ENCODE data around the gene THAP4.

THAP4 gene

DNA sequence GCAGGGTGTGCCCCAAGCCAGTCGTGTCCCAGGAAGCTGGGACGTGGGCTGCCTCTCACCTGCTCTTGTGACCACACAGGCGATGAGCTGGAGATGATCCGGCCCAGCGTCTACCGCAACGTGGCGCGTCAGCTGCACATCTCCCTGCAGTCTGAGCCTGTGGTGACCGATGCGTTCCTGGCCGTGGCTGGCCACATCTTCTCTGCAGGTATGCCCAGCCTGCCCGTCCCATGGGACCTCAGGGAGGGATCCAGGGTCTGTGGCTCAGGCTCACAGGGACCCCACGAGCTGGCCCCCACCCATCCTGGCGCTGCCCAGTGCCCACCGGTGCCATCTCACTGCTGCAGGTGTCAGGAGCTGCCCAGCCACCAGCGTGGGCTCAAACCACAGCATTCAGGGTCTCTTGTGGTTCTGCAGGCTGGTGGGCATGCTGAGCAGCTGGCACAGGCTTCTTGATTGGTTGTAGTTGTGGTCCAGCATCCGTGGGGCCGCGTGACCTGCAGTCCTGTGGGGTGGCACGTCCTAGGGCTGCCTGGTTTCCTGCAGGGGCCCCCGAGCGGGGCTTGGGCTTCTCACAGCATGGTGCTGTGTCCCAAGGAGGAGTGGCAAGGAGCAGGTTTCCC, 74.6 kb downstream of the THAP4 start:
- DNase-seq: no peak

DNA sequence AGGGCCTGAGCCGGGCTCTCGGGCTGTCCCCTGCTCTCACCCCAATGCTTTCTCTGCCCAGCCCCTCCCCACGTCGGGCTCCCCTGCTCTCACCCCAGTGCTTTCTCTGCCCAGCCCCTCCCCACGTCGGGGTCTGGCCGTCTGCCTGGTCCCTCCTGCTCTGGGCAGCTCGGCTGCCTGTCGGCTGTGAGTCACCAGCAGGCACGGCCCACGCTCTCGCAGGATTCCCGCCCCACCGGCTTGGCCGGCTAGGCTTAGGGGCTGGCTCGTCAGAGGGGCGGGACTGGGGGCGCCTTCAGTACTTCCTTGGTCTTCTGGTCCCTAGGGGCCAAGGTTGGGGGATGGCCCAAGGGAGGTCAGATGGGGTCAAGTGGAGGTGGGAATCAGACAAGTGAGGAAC, 75.1 kb downstream of the THAP4 start:
- no peak for DNase-seq

DNA sequence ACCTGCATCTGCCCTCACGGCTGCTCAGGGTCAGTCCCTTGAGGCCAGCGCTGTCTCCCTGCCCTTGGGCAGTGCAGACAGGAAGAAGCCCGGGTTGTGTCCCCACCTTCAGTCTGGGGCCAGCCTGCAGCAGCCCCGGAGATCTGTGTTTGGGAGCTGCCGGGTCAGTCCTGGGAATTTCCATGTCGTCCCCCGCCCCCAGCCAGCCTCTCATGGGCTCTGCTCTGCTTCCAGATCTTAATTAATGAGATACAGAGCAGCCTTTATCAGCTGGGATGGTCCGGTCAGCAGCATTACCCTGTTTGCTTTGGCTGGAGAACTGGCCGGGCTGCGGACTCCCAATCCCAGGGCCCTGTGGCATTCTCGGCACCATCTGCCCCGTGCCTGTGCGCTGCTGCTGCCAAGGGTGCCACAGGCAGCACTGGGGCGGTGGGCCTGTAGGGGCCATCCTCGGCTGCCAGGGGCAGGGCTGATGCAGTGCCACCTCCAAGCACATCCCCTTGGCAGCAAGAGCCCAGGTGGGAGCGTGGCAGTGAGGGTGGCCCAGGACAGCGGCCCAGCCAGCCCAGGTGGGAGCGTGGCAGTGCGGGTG, 76.0 kb downstream of the THAP4 start:
- no peak for DNase-seq

DNA sequence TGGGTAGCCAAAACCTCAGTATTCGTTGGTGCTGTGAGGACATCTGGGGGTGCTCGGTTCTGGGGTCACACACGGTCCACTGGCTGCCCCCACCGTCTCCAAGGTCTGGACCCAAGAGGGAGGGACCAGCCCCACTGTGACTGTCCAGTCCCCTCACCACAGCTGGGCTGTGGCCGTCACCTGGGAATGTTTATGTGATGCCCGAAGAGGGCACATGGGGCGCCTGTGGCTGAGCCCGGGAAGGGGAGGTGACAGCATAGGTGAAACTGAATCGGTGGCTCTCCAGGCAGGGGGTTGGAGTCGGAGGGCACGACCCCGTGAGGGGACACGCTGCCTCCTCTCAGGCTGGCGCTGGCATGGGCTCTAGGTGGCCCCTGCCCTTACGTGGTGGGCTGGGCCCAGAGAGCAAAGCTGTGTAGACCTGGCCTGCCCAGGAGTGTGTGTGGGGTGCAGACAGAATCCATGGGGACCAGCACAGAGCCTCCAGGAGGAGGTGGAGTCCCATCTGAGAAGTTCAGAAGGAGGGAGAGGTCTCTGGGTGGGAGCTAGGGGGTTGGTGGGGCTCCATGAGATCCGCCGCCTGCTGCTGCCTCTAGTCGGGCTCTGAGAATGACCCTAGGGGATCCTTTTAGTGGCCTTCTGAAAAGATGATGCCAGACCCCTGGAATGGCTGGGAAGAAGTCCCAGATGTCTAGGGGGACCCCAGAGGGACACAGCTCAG, 76.6 kb downstream of the THAP4 start:
- no peak for DNase-seq

DNA sequence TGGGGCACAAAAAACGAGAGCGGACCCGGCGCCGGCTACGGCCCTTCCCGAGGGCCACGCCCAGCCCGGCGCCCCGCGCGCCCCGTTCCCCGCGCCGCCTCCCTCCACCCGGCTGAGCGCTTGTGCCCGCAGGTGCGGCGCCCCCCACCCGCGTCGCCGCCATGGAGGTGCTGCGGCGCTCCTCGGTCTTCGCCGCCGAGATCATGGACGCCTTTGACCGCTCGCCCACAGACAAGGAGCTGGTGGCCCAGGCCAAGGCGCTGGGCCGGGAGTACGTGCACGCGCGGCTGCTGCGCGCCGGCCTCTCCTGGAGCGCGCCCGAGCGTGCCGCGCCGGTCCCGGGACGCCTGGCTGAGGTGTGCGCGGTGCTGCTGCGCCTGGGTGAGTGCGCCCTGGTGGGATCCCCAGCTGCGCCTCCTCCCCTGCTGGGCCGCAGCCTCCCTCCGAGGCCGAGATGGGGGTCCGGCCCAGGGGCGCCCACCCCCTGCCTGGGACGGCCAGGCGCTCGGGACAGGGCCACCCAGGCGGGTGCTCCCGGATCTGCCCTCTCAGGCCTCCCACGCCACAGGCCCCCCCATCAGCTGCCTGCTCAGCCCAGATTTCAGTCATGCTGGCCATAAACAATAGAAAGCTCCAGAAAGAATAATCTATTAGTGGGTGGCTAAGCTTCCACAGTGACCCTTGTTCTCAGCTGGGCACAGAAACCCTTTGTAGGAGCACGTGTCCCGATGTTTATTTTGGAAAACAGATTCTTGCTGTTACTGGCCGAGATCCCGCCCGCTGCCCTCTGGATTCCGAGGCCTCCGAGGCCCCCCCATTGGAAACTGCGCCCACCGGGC, 77.4 kb downstream of the THAP4 start:
- DNase-seq: no peak

DNA sequence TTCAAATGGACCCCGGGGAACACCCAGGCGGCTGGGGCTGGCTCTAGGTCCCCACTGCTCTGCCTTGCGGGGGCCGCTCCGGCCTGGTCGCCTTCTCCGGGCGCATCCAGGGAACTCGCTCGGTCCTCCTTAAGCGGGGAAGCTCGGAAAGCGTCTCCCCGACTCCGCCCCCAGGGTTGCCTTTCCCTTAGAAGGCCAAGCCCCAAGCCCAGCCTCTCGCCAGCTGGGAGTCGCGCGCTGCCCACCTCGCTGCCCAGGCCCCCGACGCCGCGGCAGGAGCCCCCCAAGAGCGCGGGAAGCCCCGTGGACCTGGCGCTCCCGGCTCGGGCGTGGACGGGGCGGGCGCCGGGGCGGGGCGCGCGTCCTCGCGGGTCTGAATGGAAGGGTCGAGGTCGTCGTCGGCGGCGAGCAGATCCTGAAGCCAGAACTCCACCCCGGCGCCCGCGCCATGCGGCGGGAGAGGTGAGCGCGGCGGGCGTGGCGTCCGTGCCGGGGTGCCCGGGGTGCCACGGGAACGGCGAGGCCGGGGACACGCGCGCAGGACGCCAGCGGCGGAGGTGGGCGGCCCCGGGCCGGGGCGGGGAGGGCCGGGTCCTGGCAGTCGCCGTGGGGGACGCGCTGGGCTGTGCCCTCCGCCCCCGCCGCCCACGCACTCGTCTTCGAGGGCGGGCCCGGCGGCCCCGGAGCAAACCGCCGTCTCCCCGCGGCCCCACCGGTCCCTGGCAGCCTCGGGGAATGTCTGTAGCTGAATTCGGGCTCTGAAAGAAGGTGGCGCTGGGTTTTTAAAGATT, 78.2 kb downstream of the THAP4 start, which contains the start of gene BOK:
Gene BOK, plus strand, starts transcription at position 214 of the 791 bp plus-strand sequence. CDS start 739 bp downstream, outside the sequence.
- no peak for DNase-seq

DNA sequence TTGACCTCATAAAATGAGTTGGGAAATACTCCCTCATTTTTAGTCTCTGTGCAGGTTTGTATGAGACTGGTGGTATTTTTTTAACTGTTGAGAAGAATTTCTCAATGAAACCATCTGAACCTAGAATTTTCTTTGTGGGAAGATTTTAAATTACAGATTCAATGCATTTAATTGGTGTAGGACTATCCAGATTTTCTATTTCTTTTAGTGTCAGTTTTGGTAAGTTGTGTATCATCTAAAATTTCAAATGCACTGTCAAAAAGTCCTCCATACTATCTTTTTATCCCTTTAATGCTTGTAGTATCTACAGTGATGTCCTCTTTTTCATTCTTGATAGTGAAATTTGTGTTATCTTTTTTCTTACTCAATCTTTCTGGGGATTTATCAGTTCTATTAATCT, 80.2 kb downstream of the THAP4 start:
- DNase-seq: no peak

DNA sequence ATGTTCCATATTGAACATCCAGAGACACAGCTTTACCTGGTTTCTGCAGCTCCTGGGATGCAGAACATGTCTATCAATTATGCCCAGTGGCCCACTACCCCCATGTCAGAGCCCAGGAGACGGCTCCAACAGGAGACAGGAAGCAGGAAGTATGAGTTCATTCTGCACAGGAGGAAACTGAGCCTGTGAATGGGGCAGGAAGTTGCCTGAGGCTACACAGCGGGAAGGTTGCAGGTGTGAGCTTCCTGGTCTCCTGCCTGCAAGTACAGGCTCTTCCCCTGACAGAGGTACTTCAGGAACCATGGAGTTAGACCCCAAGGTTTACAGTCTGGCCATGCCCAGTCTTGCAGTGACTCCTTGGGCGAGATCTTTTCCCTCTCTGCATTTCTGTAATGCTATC, 81.2 kb downstream of the THAP4 start:
- no peak for DNase-seq

DNA sequence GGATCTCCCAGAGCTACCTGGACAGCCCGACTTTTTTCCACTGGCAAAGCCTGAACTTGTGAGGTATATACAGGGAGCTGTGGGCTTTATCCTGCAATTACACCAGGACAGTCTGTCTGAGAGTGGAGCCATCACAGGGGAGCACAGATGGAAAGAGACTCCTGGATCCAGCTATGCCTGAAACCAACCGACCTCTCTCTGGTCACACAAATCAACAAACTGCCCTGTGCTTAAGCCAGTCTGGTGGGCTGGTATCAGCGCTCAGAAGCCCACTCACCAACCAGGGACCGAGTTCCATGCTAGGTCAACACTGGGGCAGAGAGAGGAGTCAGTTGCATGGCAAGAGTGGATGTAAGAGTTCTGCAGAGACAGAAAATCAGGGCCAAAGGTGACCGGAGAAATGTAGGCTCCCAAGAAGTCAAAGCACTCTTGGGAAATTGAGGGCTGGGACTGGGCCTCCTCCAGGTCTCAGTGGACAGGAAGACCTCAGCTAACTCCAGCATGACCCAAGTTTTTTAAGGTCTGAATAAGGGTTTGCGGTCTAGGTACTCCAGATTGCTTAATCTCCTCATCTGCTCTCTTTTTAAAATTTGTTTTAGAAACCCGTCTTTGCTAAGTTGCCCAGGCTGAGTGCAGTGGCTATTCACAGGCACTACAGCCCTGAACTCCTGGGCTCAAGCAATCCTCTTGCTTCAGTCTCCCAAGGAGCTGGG, 82.2 kb downstream of the THAP4 start:
- DNase-seq: no peak

DNA sequence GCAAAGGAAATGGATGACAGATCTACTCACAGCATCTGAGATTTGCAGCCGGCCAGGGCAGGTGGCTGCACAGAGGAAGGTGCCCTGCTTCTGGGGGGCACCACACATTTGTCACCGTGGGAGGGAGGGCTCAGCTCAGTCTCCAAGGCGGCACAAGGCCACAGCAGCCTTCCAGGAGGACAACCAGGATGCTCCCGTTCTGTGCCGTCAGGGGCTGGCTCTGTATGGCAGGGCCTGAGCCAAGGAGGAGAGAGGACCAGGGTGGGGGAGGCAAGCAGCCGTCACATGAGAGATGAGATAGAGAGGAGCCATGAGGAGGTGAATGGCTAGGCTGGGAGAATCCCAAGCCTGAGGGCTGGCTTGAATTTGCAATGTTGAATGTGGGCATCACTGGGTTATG, 83.0 kb downstream of the THAP4 start:
- DNase-seq: no peak

DNA sequence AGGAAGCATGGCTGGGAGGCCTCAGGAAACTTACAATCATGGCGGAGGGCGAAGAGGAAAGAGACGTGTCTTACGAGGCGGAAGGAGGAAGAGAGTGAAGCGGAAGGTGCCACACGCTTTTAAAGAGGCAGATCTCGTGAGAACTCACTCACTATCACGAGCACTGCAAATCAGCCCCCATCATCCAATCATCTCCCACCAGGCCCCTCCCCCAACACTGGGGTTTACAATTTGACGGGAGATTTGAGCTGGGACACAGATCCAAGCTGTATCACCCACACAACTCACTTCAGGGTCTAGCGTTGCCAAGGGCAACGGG, 83.5 kb downstream of the THAP4 start:
- DNase-seq: no peak

DNA sequence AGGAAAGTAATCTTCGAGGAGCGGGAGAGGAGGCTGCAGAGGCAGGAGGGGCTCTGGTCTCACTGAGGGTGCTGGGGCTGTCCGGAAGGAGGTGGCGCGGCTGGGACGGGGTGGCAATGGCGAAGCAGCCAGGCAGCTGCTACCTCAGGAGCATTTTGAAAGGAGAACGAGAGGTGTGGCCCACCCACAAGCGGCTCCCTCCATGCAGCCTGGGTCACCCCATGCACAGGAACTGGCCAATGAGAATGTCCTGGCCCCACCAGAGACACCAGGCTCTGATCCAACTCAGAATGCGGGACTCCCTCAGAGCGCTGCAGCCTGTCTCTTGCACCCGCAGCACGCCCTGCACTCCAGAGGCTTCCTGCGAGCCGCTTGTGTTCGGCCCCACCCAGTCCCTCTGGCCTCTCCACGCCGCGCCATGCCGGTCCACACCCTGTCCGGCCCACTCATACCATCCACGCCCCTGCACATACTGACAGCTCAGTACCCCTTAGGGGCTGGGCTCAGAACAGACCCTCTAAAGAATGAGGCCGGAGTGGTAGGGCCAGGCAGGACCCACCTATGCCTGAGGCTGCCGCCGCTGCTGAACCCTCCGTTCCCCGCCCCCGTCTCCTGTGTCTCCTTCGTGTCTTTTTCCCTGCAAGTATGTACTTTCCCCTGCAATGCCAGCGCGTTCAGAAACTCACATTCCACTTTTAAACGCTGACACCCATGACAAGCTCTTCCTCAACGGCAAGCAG, 84.8 kb downstream of the THAP4 start:
- no peak for DNase-seq

DNA sequence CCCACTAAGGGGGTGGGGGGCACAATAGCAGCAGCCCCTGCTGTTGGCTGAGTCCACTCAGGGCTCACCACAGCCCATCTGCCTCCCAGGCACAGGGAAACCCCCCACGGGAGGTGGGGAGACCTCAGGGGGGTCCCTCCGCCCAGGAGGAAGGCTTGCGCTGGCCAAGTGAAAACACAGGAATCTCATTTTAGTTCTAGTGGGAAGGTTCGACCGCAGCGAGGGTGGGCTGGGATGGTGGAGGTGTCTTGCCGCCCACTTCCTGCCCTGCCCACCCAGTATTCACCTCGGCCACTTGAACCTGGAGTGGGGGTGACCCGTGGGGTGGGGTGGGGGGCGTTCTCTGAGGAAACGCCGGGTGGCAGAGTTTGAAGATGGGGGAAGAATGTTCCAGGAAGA, 85.4 kb downstream of the THAP4 start:
- no peak for DNase-seq

DNA sequence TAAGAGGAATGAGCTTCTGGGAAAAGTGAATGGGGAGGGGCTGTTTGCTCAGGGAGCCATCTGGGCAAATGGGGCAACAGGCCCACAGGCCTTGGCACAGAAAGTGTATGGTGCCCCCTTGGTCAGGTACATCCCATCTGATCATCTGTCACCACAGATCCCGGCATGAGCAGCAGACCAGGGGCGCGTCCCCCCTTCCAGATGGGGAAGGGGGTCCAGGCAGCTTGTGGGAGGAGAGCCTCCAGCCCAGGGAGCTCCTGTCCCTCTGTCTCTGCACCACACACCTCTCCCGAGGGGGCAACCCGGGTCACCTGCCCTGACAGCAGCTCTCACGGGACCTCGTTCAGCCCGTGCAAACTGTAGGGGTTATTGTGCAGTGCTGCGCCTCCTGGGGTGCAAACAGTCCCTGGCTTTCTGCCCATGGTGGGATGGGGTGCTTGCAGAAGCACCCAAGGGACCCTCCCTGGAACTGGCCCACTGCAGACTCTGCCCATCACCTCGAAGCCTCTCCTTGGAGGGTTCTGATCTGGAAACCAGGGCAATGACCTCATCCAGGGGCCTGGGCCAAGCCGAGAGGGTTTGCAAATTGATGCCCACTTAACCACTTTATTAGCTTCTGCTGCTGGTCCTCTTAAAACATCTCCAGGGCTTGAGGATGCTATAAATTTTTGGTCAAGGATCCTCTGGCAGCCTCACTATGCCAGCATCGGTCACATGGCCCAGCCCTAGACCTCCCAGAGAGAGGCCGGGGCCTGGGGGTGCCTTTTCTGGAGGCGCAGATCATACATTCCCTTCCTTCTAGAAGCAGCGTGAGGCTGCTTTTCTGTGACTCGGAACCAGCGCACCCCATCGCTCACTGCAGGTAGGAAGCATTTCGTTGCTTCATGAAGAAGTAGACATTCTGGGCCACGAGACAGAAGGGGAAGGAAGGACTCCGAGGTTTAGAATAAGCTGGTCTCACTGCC, 86.1 kb downstream of the THAP4 start:
- no peak for DNase-seq

DNA sequence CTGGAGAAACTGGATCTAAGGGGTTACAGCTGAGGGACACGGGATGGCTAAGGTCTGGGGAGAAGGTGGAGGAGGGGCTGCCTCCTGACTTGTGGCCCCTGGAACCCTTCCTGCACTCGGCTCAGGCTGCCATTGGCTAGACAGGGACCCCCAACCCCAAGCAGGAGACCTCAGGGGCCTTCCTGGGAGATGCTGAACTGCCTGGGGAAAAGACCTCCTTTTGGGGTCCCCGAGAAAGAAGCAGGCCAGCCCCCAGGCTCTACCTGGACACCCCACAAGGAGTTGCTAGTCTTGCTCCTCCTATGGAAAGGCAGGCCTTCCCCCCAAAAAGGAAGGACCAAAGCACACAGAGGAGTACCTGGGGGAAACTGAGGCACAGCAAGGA, 88.5 kb downstream of the THAP4 start:
- DNase-seq: no peak

DNA sequence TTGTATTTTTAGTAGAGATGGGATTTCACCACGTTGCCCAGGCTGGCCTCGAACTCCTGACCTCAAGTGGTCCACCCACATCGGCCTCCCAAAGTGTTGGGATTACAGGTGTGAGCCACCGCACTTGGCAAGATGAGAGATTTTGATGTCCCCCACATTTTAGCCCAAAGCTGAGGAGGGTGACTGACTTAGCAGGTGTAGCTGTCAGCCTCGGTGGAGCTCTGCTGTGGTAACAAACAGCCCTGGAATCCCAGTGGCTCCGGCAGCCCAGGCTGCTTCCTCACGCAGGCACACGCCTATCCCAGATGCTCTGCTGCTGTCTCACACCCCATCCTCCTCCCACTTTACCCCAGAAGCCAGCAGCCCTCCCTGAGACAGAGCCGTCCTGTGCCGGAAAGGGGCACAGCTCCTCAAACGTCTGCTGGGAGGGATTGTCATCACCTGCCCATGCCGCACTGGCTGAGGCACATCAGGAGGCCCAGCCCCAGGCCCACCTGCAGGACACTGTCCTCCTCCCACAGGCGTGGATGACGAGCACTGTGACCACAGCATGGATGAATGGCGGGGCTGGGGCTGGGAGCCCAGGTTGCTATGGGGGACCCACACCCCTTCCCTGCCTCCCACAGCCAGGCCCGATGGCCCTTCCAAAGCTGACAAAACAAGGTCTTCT, 89.0 kb downstream of the THAP4 start:
- no peak for DNase-seq

DNA sequence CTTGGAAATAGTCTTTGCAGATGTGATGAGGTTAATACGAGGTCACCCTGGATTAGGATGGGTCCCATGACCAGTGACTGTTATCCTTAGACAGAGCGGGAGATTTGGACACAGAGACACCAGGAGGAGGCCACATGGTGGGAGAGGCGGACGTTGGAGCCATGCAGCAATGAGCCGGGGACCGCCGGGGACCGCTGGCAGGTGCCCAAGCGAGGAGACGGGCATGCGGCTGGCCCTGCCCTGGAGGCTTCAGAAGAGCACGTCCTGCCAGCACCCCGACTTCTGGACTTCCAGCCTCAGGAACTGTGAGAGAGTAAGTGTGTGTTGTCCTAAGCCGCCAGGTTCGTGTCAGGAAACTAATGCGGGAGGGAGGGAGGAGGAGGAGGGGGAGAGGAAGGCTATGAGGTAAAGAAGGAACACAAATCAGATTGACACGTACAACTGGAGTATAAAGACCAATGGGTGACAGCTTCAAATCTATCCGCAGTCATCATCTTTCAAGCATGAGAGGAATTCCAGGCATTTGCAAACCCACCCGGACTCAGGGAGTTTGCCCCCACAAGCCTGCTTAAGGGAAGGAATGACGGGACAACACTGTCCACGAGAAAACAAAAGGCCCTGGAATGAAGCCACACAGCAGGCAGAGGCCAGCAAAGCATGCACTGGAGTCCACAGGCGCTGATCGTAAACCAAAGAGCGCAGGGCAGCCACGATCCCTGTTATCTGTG, 90.0 kb downstream of the THAP4 start:
- DNase-seq: no peak

DNA sequence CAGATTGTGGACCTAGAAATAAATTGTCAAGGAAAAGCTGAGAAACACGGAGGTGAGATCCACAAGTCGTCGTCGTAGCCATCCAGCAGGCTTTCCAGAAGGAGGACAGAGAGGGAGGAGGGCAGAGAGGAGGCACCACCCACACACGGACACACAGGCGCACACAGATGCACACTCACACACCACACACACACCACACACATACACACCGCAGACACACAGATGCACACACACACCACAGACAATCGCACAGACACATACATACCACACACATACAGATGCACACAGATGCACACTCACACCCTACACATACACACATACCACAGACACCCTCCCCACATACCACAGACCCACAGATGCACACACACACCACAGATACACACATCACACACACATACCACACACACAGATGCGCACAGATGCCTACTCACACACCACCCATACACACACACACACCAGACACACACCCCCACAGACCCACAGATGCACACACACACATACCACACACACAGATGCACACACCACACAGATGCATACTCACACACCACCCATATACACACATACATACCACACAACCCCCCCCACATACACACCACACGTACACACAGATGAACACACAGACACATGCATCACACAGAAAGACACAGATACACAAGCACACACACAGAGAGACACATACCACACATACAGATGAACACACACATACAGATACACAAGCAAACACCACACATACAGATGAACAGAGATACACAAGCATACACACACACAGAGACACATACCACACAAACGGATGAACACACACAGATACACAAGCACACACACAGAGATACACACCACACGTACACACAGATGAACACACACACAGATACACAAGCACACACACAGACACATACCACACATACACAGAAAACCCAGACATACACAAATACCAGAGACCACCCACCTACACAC, 91.2 kb downstream of the THAP4 start:
- no peak for DNase-seq
